ENCODE data around the gene REXO5.
"Not testable (repeated sequence)": the region's sequence is repeated elsewhere in the genome, so short reads cannot be mapped to it uniquely, and the experiment has no call there.

Gene REXO5

GRCh38 chr16:20801278-20801677 lies 5.0 kb upstream of the REXO5 start:
- no peaks in the 10 kb centered on the region for H3K9me3 ChIP-seq (ENCODE audit: insufficient read depth, low read length, severe bottlenecking)
- H3K4me2 ChIP-seq (ENCODE audit: insufficient read depth, low read length): no peak overlapping the region
- H3K79me2 ChIP-seq (ENCODE audit: insufficient read depth, low read length): no peaks in the 10 kb centered on the region
- no peak overlapping the region for H3K4me3 ChIP-seq (ENCODE audit: low read depth in 1 of 2, low read length in 2 of 2)
- H4K20me1 ChIP-seq (ENCODE audit: insufficient read depth, low read length): no peaks in the 10 kb centered on the region
- H3K4me1 ChIP-seq (ENCODE audit: insufficient read depth, low read length): peaks cover 15% of the 10 kb centered on the region
- DNase-seq: no peak
- H3K36me3 ChIP-seq (ENCODE audit: insufficient read depth, low read length): peaks cover 20% of the 10 kb centered on the region; the same call in 1 of the 2 replicates
- no peak overlapping the region for H3K27ac ChIP-seq (ENCODE audit: low read length)
- TF ChIP-seq CTCF (IDR thresholded peaks at IDR 0.05; ENCODE audit: borderline replicate concordance, extremely low read depth, low read length, poor library complexity, severe bottlenecking) (no peak), EZH2 (IDR thresholded peaks at IDR 0.05; ENCODE audit: borderline replicate concordance, low read depth, low read length, severe bottlenecking) (no peak)
- no peak overlapping the region for H2AFZ ChIP-seq (ENCODE audit: low read depth, low read length)
- H3K9ac ChIP-seq (ENCODE audit: low read depth, low read length): no peak overlapping the region
- no peak for ATAC-seq (ENCODE audit: insufficient read depth, low read depth)
- H3K27me3 ChIP-seq (ENCODE audit: insufficient read depth, low read length, poor library complexity): no peaks in the 10 kb centered on the region

GRCh38 chr16:20803192-20803560 lies 3.2 kb upstream of the REXO5 start:
- H3K36me3 ChIP-seq (ENCODE audit: insufficient read depth, low read length): peaks cover 13% of the 10 kb centered on the region
- no peak overlapping the region for H3K27ac ChIP-seq (ENCODE audit: low read length)
- no peak overlapping the region for H3K4me3 ChIP-seq (ENCODE audit: low read depth in 1 of 2, low read length in 2 of 2)
- H3K9me3 ChIP-seq (ENCODE audit: insufficient read depth, low read length, severe bottlenecking): no peaks in the 10 kb centered on the region
- H3K9ac ChIP-seq (ENCODE audit: low read depth, low read length): no peak overlapping the region
- TF ChIP-seq EZH2 (IDR thresholded peaks at IDR 0.05; ENCODE audit: borderline replicate concordance, low read depth, low read length, severe bottlenecking) (no peak), CTCF (IDR thresholded peaks at IDR 0.05; ENCODE audit: borderline replicate concordance, extremely low read depth, low read length, poor library complexity, severe bottlenecking) (no peak)
- peaks cover 16% of the 10 kb centered on the region for H3K79me2 ChIP-seq (ENCODE audit: insufficient read depth, low read length)
- no peaks in the 10 kb centered on the region for H4K20me1 ChIP-seq (ENCODE audit: insufficient read depth, low read length)
- no peak for ATAC-seq (ENCODE audit: insufficient read depth, low read depth)
- H3K4me2 ChIP-seq (ENCODE audit: insufficient read depth, low read length): no peak overlapping the region; the same call in 1 of the 2 replicates
- no peak for DNase-seq
- H2AFZ ChIP-seq (ENCODE audit: low read depth, low read length): no peak overlapping the region
- H3K4me1 ChIP-seq (ENCODE audit: insufficient read depth, low read length): peaks cover 26% of the 10 kb centered on the region
- peaks cover 10% of the 10 kb centered on the region for H3K27me3 ChIP-seq (ENCODE audit: insufficient read depth, low read length, poor library complexity)

GRCh38 chr16:20803561-20804214 lies 2.6 kb upstream of the REXO5 start:
- H3K4me3 ChIP-seq (ENCODE audit: low read depth in 1 of 2, low read length in 2 of 2): no peak overlapping the region
- H3K4me1 ChIP-seq (ENCODE audit: insufficient read depth, low read length): peaks cover 29% of the 10 kb centered on the region
- no peak for ATAC-seq (ENCODE audit: insufficient read depth, low read depth)
- H3K9me3 ChIP-seq (ENCODE audit: insufficient read depth, low read length, severe bottlenecking): no peaks in the 10 kb centered on the region
- peaks cover 21% of the 10 kb centered on the region for H3K79me2 ChIP-seq (ENCODE audit: insufficient read depth, low read length)
- TF ChIP-seq EZH2 (IDR thresholded peaks at IDR 0.05; ENCODE audit: borderline replicate concordance, low read depth, low read length, severe bottlenecking) (no peak), CTCF (IDR thresholded peaks at IDR 0.05; ENCODE audit: borderline replicate concordance, extremely low read depth, low read length, poor library complexity, severe bottlenecking) (no peak)
- no peak overlapping the region for H3K27ac ChIP-seq (ENCODE audit: low read length)
- peaks cover 10% of the 10 kb centered on the region for H3K27me3 ChIP-seq (ENCODE audit: insufficient read depth, low read length, poor library complexity)
- H2AFZ ChIP-seq (ENCODE audit: low read depth, low read length): no peak overlapping the region
- DNase-seq: no peak
- no peak overlapping the region; the same call in 1 of the 2 replicates for H3K4me2 ChIP-seq (ENCODE audit: insufficient read depth, low read length)
- no peaks in the 10 kb centered on the region for H4K20me1 ChIP-seq (ENCODE audit: insufficient read depth, low read length)
- H3K36me3 ChIP-seq (ENCODE audit: insufficient read depth, low read length): peaks cover 8% of the 10 kb centered on the region
- H3K9ac ChIP-seq (ENCODE audit: low read depth, low read length): no peak overlapping the region

GRCh38 chr16:20805684-20806167 lies 601 bp upstream of the REXO5 start:
- Histone ChIP-seq H3K4me2 (ENCODE audit: insufficient read depth, low read length) (peak overlapping the region; percentile 71), H3K4me3 (ENCODE audit: low read depth in 1 of 2, low read length in 2 of 2) (peak overlapping the region; percentile 56 to 71; a peak in 3 of 4 replicates), H3K27me3 (ENCODE audit: insufficient read depth, low read length, poor library complexity) (peaks cover 10% of the 10 kb centered on the region), H2AFZ (ENCODE audit: low read depth, low read length) (peak overlapping the region; percentile 82), H3K27ac (ENCODE audit: low read length) (peak overlapping the region; percentile 98), H3K79me2 (ENCODE audit: insufficient read depth, low read length) (peaks cover 21% of the 10 kb centered on the region), H3K9ac (ENCODE audit: low read depth, low read length) (peak overlapping the region; percentile 97), H3K4me1 (ENCODE audit: insufficient read depth, low read length) (peaks cover 29% of the 10 kb centered on the region)
- not testable (repeated sequence) for ATAC-seq (ENCODE audit: insufficient read depth, low read depth); H3K9me3 ChIP-seq (ENCODE audit: insufficient read depth, low read length, severe bottlenecking); H4K20me1 ChIP-seq (ENCODE audit: insufficient read depth, low read length); DNase-seq; H3K36me3 ChIP-seq (ENCODE audit: insufficient read depth, low read length)
